IMR-90 (cell line): Measurements from ENCODE around the gene C3orf38. TPM values are rescaled to one million over a fixed set of nuclear protein-coding genes. Genes with fewer than 3 reads are reported as not detected.

Experiments
- ATAC-seq: fragments of 200-7000 bp; cut with Tn5 transposase; 2 replicates; pipeline ENCODE4 v1.9.1; 2020; ENCODE audit warnings: low read depth, mild to moderate bottlenecking, moderate library complexity
- BruUV-seq: library from RNA; stranded (reverse); fragments of 400-500 nt; replicated peaks from 2 replicates; lab custom pipeline; 2021; lab: Mats Ljungman, UMichigan
- CTCF ChIA-PET: fragments of 300-600 bp; formaldehyde crosslinking; extraction: SDS; loops from one replicate; lab custom pipeline; 2021; ENCODE audit warnings: antibody characterized with exemption; lab: Yijun Ruan, JAX
- POLR2A ChIA-PET: fragments of 300-600 bp; sonication (Branson Sonifier 250); formaldehyde crosslinking; loops from one replicate; lab custom pipeline; 2022; ENCODE audit warnings: antibody characterized with exemption; ENCODE audit not compliant: unreplicated experiment; lab: Charles Lee
- DNase-seq: peaks from one replicate; pipeline ENCODE4 v3.0.0; 2013
- H2AFZ ChIP-seq: replicated peaks from 2 replicates; pipeline ENCODE3; 2013; ENCODE audit warnings: low read length, mild to moderate bottlenecking; ENCODE audit not compliant: poor library complexity
- H2AK5ac ChIP-seq: 2 replicates; pipeline ENCODE4 v1.6.1; 2013; ENCODE audit warnings: low read depth, low read length, inconsistent platforms
- H2AK9ac ChIP-seq: replicated peaks from 2 replicates; pipeline ENCODE3; 2013; ENCODE audit warnings: mild to moderate bottlenecking, low read depth, low read length, moderate library complexity; ENCODE audit not compliant: poor library complexity
- H2BK120ac ChIP-seq: 2 replicates; pipeline ENCODE4 v1.6.1; 2013; ENCODE audit warnings: low read depth, low read length, inconsistent platforms
- H2BK15ac ChIP-seq: 3 replicates; pipeline ENCODE4 v1.6.1; 2013; ENCODE audit warnings: low read depth, low read length, inconsistent platforms
- H2BK20ac ChIP-seq: 2 replicates; pipeline ENCODE4 v1.6.1; 2013; ENCODE audit warnings: low read depth, mild to moderate bottlenecking, inconsistent platforms, low read length, moderate library complexity
- H2BK5ac ChIP-seq: 2 replicates; pipeline ENCODE4 v1.6.1; 2013; ENCODE audit warnings: mild to moderate bottlenecking, low read depth, low read length, inconsistent platforms; ENCODE audit not compliant: poor library complexity, severe bottlenecking
- H3K14ac ChIP-seq: replicated peaks from 2 replicates; pipeline ENCODE4 v1.6.1; 2013; ENCODE audit warnings: low read depth, low read length, inconsistent platforms
- H3K18ac ChIP-seq: 2 replicates; pipeline ENCODE4 v1.6.1; 2013; ENCODE audit warnings: low read depth, low read length, control low read depth
- H3K23ac ChIP-seq: 2 replicates; pipeline ENCODE4 v1.6.1; 2013; ENCODE audit warnings: low read depth, low read length, inconsistent platforms
- H3K27ac ChIP-seq: 2 replicates; pipeline ENCODE4 v1.5.1; 2013; ENCODE audit warnings: mild to moderate bottlenecking, control low read depth, low read length; ENCODE audit not compliant: insufficient read depth
- H3K27me3 ChIP-seq: 2 replicates; pipeline ENCODE4 v1.6.1; 2013; ENCODE audit warnings: low read length; ENCODE audit not compliant: control insufficient read depth, insufficient read depth
- H3K36me3 ChIP-seq: 2 replicates; pipeline ENCODE4 v1.6.1; 2013; ENCODE audit warnings: low read length, mixed read lengths; ENCODE audit not compliant: control insufficient read depth, insufficient read depth
- H3K4ac ChIP-seq: 2 replicates; pipeline ENCODE4 v1.6.1; 2013; ENCODE audit warnings: low read depth, low read length, inconsistent platforms
- H3K4me1 ChIP-seq: 2 replicates; pipeline ENCODE4 v1.6.1; 2013; ENCODE audit warnings: low read length, mixed read lengths; ENCODE audit not compliant: control insufficient read depth, insufficient read depth
- H3K4me2 ChIP-seq: 2 replicates; pipeline ENCODE4 v1.6.1; 2013; ENCODE audit warnings: low read depth, mild to moderate bottlenecking, control low read depth, low read length, moderate library complexity
- H3K4me3 ChIP-seq: 2 replicates; pipeline ENCODE4 v1.5.1; 2013; ENCODE audit warnings: low read depth, mild to moderate bottlenecking, control low read depth, low read length, moderate library complexity; ENCODE audit not compliant: insufficient read depth
- H3K56ac ChIP-seq: 2 replicates; pipeline ENCODE4 v1.6.1; 2013; ENCODE audit warnings: low read length, inconsistent platforms; ENCODE audit not compliant: insufficient read depth; ENCODE audit errors: extremely low read depth
- H3K79me1 ChIP-seq, 2 experiments: 2 replicates each; pipeline ENCODE4 v1.6.1; 2013; ENCODE audit warnings: low read length in 2 of 2, inconsistent platforms in 1 of 2, low read depth in 1 of 2
- H3K9ac ChIP-seq: 2 replicates; pipeline ENCODE4 v1.6.1; 2013; ENCODE audit warnings: low read depth, low read length, control low read depth
- H3K9me1 ChIP-seq: 2 replicates; pipeline ENCODE4 v1.6.1; 2013; ENCODE audit warnings: low read length, inconsistent platforms; ENCODE audit not compliant: insufficient read depth
- H3K9me3 ChIP-seq: 2 replicates; pipeline ENCODE4 v1.6.1; 2013; ENCODE audit warnings: low read length; ENCODE audit not compliant: control insufficient read depth, insufficient read depth
- H4K20me1 ChIP-seq: 2 replicates; pipeline ENCODE4 v1.6.1; 2013; ENCODE audit warnings: low read length, inconsistent platforms; ENCODE audit not compliant: insufficient read depth
- H4K5ac ChIP-seq: 2 replicates; pipeline ENCODE4 v1.6.1; 2013; ENCODE audit warnings: mild to moderate bottlenecking, low read depth, low read length, control low read depth
- H4K8ac ChIP-seq, 2 experiments: 2 replicates each; pipeline ENCODE4 v1.6.1; 2013; ENCODE audit warnings: low read depth in 2 of 2, low read length in 2 of 2, control low read depth in 1 of 2, inconsistent platforms in 1 of 2
- H4K91ac ChIP-seq: 2 replicates; pipeline ENCODE4 v1.6.1; 2013; ENCODE audit warnings: low read depth, low read length, inconsistent platforms; ENCODE audit not compliant: insufficient read depth
- CEBPB ChIP-seq: IDR thresholded peaks from 2 replicates; pipeline ENCODE4 v1.6.1; 2012; ENCODE audit warnings: low read depth, low read length, improper control_type of control experiment
- CHD1 ChIP-seq: IDR thresholded peaks from 2 replicates; pipeline ENCODE4 v1.6.1; 2012; ENCODE audit warnings: low read depth, low read length, improper control_type of control experiment
- MAZ ChIP-seq: IDR thresholded peaks from 2 replicates; pipeline ENCODE4 v1.6.1; 2012; ENCODE audit warnings: low read depth, mild to moderate bottlenecking, low read length, improper control_type of control experiment, moderate library complexity, borderline replicate concordance
- RAD21 ChIP-seq: IDR thresholded peaks from 2 replicates; pipeline ENCODE4 v1.6.1; 2012; ENCODE audit warnings: low read length, improper control_type of control experiment
- RFX5 ChIP-seq: IDR thresholded peaks from 2 replicates; pipeline ENCODE4 v1.8.0; 2012; ENCODE audit warnings: low read depth, mild to moderate bottlenecking, low read length, moderate library complexity
- SMC3 ChIP-seq: fragments of 150-350 bp; IDR thresholded peaks from 2 replicates; pipeline ENCODE4 v1.6.1; 2016; ENCODE audit warnings: low read depth, mild to moderate bottlenecking, antibody characterized with exemption, low read length, moderate library complexity
- WGBS, 2 experiments: methylation state at CpG; one replicate each; pipeline versions ENCODE4 v1.1.5 to v1.1.7; 2013; ENCODE audit warnings: missing lambda C conversion rate in 2 of 2; ENCODE audit not compliant: insufficient read length in 1 of 2; ENCODE audit errors: extremely low coverage in 2 of 2; 5-methylcytosine and 5-hydroxymethylcytosine counted together
- dilution Hi-C: fragments of 300-500 bp; cut with HindIII; formaldehyde crosslinking; loops from one replicate; pipeline ENCODE4 v1.14.3; 2018; ENCODE audit warnings: low sequenced_read_pairs; ENCODE audit not compliant: unreplicated experiment
- in situ Hi-C: fragments of 300-500 bp; cut with MboI; formaldehyde crosslinking; loops from 3 replicates; pipeline ENCODE4 v1.14.3; 2019; ENCODE audit warnings: low sequenced_read_pairs, inconsistent platforms, mixed read lengths
- intact Hi-C: fragments of 100-400 bp; cut with micrococcal nuclease; formaldehyde crosslinking; loops from 2 replicates; pipeline ENCODE4 v1.10.0; 2022
- polyA plus RNA-seq, 3 experiments: library from polyadenylated mRNA; depleted of rRNA; stranded (reverse); fragments of >200 nt; gene quantifications; 2 replicates each; pipeline ENCODE4 v1.2.3, GENCODE V29; 2012; ENCODE audit warnings: low replicate concordance in 1 of 3
- total RNA-seq: library from RNA; depleted of rRNA; stranded (reverse); fragments of >200 nt; gene quantifications from 2 replicates; pipeline ENCODE4 v1.2.3, GENCODE V29; 2012
- TF ChIP-seq, protein P1 (sequence below): fragments of 150-350 bp; IDR thresholded peaks from 2 replicates; pipeline ENCODE4 v1.6.1; 2016; ENCODE audit warnings: low read depth, mild to moderate bottlenecking, low read length, moderate library complexity, borderline replicate concordance

The C3orf38 gene
- total and polyA plus RNA-seq, 2 of the 4 experiments (the other 2 are of a cell fraction) = 11.1 to 16.7 TPM

DNA sequence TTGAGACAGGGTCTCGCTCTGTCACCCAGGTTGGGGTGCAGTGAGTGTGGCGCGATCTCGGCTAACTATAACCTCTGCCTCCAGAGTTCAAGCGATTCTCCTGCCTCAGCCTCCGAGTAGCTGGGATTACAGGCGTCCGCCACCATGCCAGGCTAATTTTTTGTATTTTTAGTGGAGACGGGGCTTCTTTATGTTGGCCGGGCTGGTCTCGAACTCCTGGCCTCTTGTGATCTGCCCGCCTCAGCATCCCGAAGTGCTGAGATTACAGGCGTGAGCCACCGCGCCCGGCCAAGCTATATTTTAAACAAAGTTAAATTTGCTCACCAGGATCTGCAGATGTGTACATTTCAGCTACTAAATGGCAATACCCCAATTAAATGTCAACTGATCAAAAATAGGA lies 1.1 kb upstream of the C3orf38 start:
- H2AK5ac ChIP-seq = no peak overlapping the region; the same call in 1 of the 2 replicates
- CTCF ChIA-PET = no interaction called here
- no peak overlapping the region for H2BK20ac ChIP-seq
- no peak overlapping the region for H4K91ac ChIP-seq
- no peaks in the 10 kb centered on the region for H3K9me1 ChIP-seq
- H4K8ac ChIP-seq = peak overlapping the region in 1 of 2 experiments; percentile 92; a peak in 1 of 4 replicates
- no peak overlapping the region for H4K5ac ChIP-seq
- H2BK15ac ChIP-seq = no peak overlapping the region
- no peak overlapping the region; the same call in 1 of the 2 replicates for H3K9ac ChIP-seq
- no peaks in the 10 kb centered on the region for H3K27me3 ChIP-seq
- no peaks in the 10 kb centered on the region for H4K20me1 ChIP-seq
- no peaks in the 10 kb centered on the region for H3K9me3 ChIP-seq
- in situ Hi-C loops = loop anchor here (25.0 kb wide), 1 partner anchor 1161 kb away; the partner anchor contains the start of gene VGLL3
- H3K36me3 ChIP-seq = peaks cover 3% of the 10 kb centered on the region; the same call in 1 of the 2 replicates
- no peak overlapping the region for H3K14ac ChIP-seq
- no peak overlapping the region for H2BK120ac ChIP-seq
- H3K4me1 ChIP-seq = no peaks in the 10 kb centered on the region
- H2BK5ac ChIP-seq = no peak overlapping the region
- H3K4me2 ChIP-seq = peak overlapping the region; percentile 96
- BruUV-seq = no TSS peak
- POLR2A ChIA-PET = no interaction called here
- no peak overlapping the region; the same call in 1 of the 2 replicates for H3K4ac ChIP-seq
- intact Hi-C loops = no loop called here
- H3K18ac ChIP-seq = no peak overlapping the region
- H3K4me3 ChIP-seq = peak overlapping the region; percentile 99
- TF ChIP-seq RFX5 (no peak), CEBPB (no peak), MAZ (no peak), SMC3 (no peak), CHD1 (no peak), RAD21 (no peak)
- TF ChIP-seq, protein P1, sequence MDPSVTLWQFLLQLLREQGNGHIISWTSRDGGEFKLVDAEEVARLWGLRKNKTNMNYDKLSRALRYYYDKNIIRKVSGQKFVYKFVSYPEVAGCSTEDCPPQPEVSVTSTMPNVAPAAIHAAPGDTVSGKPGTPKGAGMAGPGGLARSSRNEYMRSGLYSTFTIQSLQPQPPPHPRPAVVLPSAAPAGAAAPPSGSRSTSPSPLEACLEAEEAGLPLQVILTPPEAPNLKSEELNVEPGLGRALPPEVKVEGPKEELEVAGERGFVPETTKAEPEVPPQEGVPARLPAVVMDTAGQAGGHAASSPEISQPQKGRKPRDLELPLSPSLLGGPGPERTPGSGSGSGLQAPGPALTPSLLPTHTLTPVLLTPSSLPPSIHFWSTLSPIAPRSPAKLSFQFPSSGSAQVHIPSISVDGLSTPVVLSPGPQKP = no peak
- dilution Hi-C loops = no loop called here
- H2AK9ac ChIP-seq = no peak overlapping the region
- peaks cover 8 to 28% of the 10 kb centered on the region in 2 experiments; a peak in 3 of 4 replicates for H3K79me1 ChIP-seq
- H3K56ac ChIP-seq = peak overlapping the region; percentile 80; the same call in 1 of the 2 replicates
- 92% methylated on average over 5 of the region's 17 CpGs; no CpG with 5 or more reads in 1 of the 2 experiments for WGBS, 2 experiments
- no peak for ATAC-seq
- no peak overlapping the region for H3K27ac ChIP-seq
- no peak for DNase-seq
- H3K23ac ChIP-seq = no peak overlapping the region
- H2AFZ ChIP-seq = no peak overlapping the region
